HUES6 (cell line): Measurements from ENCODE around the gene SPINT2.

Source experiments
- H3K27ac ChIP-seq: 2 replicates; pipeline ENCODE4 v1.7.0; 2013; ENCODE audit warnings: low read depth, mild to moderate bottlenecking, low read length, inconsistent platforms
- H3K27me3 ChIP-seq: 2 replicates; pipeline ENCODE4 v1.6.1; 2013; ENCODE audit warnings: low read length; ENCODE audit not compliant: control insufficient read depth, insufficient read depth
- H3K36me3 ChIP-seq: 2 replicates; pipeline ENCODE4 v1.6.1; 2013; ENCODE audit warnings: low read length; ENCODE audit not compliant: control insufficient read depth, insufficient read depth
- H3K4me1 ChIP-seq: 2 replicates; pipeline ENCODE4 v1.6.1; 2013; ENCODE audit warnings: low read length; ENCODE audit not compliant: control insufficient read depth, insufficient read depth
- H3K4me3 ChIP-seq: 2 replicates; pipeline ENCODE4 v1.5.1; 2013; ENCODE audit warnings: low read depth, low read length
- H3K9ac ChIP-seq: one replicate; pipeline ENCODE4 v1.6.1; 2013; ENCODE audit warnings: mild to moderate bottlenecking, low read length
- H3K9me3 ChIP-seq: 2 replicates; pipeline ENCODE4 v1.6.1; 2013; ENCODE audit warnings: low read depth, low read length; ENCODE audit not compliant: control insufficient read depth, insufficient read depth

SPINT2 gene

DNA sequence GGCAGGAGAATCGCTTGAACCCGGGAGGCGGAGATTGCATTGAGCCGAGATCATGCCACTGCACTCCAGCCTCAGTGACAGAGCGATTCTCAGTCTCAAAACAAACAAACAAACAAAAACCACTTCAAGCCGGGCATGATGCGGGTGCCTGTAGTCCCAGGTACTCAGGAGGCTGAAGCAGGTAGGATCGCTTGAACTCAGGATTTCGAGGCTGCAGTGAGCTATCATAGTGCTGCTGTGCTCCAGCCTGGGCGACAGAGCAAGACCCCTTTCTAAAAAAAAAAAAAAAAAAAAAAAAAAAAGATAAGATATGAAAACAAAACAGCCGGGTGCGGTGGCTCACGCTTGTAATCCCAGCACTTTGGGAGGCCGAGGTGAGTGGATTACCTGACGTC is 21.1 kb upstream of the SPINT2 start:
- Histone ChIP-seq H3K4me3 (no peak overlapping the region), H3K36me3 (no peaks in the 10 kb centered on the region), H3K27ac (no peak overlapping the region), H3K4me1 (peaks cover 4% of the 10 kb centered on the region; the same call in 1 of the 2 replicates), H3K9me3 (no peaks in the 10 kb centered on the region), H3K9ac (no peak overlapping the region), H3K27me3 (no peaks in the 10 kb centered on the region)

DNA sequence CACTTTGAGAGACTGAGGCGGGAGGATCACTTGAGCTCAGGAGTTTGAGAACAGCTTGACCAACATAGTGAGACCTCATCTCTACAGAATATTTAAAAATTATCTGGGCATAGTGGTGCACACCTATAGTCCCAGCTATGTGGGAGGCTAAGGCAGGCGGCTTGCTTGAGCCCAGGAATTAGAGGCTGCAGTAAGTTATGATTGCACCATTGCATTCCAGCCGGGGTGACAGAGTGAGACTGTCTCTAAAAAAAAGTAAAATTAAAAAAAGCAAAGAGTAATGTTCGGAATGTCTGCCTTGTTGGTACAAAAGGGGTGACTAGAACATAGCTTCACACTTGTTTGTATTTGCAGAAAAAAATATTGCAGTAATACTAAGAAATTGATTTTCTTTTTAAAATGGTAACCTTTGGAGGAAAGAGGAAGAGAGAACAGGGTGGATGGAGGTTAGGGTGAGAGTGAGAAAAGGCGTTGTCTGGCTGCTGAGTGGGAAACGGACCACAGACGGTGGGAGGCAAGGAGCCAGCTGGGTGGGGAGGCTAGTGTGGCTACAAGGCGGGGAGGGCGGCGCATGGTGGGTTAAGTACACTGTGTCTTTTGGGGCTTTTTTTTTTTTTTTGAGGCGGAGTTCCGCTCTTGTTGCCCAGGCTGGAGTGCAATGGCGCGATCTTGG is 18.4 kb upstream of the SPINT2 start:
- Histone ChIP-seq H3K27me3 (no peaks in the 10 kb centered on the region), H3K9ac (no peak overlapping the region), H3K4me1 (peaks cover 11% of the 10 kb centered on the region), H3K36me3 (no peaks in the 10 kb centered on the region), H3K4me3 (no peak overlapping the region), H3K27ac (no peak overlapping the region), H3K9me3 (no peaks in the 10 kb centered on the region)

DNA sequence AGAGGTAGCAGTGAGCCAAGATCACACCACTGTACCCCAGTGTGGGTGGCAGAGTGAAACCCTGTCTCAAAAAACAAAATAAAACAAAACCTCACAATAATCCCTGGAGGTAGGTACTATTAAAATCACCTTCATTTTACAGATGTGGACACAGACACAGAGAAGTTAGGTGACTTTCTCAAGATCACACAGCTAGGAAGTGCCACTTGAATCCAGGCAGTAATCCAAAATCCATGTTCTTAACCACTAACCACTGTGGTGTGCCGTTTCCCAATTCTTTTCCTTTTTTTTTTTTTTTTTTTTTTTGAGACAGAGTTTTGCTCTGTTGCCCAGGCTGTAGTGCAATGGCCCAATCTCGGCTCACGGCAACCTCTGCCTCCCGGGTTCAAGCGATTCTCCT is 17.2 kb upstream of the SPINT2 start:
- no peak overlapping the region for H3K9ac ChIP-seq
- H3K9me3 ChIP-seq, result no peaks in the 10 kb centered on the region
- H3K36me3 ChIP-seq, result no peaks in the 10 kb centered on the region
- no peak overlapping the region for H3K27ac ChIP-seq
- peaks cover 20% of the 10 kb centered on the region for H3K4me1 ChIP-seq
- H3K27me3 ChIP-seq, result no peaks in the 10 kb centered on the region
- H3K4me3 ChIP-seq, result no peak overlapping the region

DNA sequence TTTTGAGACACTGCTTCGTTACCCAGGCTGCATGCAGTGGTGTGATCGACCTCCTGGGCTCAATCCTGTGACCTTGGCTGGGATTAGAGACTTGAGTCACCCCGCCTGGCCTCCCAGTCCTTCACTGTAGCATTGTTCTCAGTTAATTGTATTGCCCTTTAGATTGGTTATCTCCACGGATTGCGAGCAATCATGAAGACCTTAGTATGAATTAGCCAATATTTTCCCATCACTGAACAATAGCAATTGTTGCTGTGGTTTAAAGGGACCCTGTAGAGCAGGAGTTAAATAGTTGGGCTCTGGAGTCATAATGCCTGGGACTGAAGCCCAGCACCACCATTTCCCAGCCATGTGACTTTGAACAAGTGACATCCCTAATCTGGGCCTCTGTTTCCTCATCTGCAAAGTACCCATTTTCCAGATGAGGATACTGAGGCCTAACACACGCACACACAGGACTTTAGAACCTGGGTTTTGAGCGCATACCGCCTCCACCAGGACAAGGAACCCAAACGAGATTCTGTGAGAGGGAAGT is 16.6 kb upstream of the SPINT2 start:
- Histone ChIP-seq H3K4me1 (peaks cover 26% of the 10 kb centered on the region), H3K27ac (no peak overlapping the region), H3K4me3 (no peak overlapping the region), H3K9ac (no peak overlapping the region), H3K36me3 (no peaks in the 10 kb centered on the region), H3K27me3 (no peaks in the 10 kb centered on the region), H3K9me3 (no peaks in the 10 kb centered on the region)

DNA sequence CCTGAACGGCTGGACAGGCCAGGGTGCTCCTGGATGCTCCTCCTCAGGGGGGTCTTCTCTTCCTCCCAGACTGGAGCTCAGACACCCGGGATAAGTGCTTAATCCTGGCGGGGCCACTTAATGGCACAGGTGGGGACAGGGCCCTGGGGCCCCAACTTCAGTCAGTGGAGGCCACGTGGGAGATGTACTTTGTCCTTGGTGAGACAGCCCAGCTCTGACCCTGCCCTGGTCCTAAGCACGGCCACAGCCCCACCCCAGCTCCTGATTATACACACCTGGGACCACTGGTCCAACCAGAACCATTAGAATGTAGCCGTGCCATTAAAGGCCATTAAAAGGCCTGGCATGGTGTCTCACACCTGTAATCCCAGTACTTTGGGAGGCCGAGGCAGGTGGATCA is 16.0 kb upstream of the SPINT2 start:
- no peaks in the 10 kb centered on the region for H3K36me3 ChIP-seq
- no peaks in the 10 kb centered on the region for H3K27me3 ChIP-seq
- H3K9me3 ChIP-seq, result no peaks in the 10 kb centered on the region
- H3K4me3 ChIP-seq, result no peak overlapping the region
- no peak overlapping the region for H3K9ac ChIP-seq
- H3K27ac ChIP-seq, result no peak overlapping the region
- H3K4me1 ChIP-seq, result peaks cover 31% of the 10 kb centered on the region

DNA sequence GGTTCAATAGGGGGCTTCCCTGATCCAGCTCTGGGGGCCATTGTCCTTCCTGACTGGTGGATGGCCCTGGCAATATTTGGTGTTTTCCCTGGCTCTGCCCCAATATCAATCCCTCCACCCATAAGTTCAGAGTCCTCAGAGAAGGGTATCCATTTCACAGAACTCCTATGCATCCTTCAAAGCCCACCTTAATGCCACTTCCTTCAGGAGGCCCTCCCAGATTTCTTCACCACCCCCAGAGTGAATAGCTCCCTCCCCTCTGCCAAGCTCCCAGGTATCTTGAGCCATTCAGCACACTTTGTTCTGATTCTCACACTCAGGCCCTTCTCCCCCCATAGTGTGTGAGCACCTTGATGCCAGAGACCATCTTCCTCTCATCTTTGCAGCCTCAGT is 13.9 kb upstream of the SPINT2 start:
- no peak overlapping the region for H3K27ac ChIP-seq
- no peaks in the 10 kb centered on the region; the same call in 1 of the 2 replicates for H3K27me3 ChIP-seq
- H3K36me3 ChIP-seq, result no peaks in the 10 kb centered on the region
- H3K9ac ChIP-seq, result no peak overlapping the region
- peaks cover 38% of the 10 kb centered on the region for H3K4me1 ChIP-seq
- no peaks in the 10 kb centered on the region for H3K9me3 ChIP-seq
- H3K4me3 ChIP-seq, result no peak overlapping the region

DNA sequence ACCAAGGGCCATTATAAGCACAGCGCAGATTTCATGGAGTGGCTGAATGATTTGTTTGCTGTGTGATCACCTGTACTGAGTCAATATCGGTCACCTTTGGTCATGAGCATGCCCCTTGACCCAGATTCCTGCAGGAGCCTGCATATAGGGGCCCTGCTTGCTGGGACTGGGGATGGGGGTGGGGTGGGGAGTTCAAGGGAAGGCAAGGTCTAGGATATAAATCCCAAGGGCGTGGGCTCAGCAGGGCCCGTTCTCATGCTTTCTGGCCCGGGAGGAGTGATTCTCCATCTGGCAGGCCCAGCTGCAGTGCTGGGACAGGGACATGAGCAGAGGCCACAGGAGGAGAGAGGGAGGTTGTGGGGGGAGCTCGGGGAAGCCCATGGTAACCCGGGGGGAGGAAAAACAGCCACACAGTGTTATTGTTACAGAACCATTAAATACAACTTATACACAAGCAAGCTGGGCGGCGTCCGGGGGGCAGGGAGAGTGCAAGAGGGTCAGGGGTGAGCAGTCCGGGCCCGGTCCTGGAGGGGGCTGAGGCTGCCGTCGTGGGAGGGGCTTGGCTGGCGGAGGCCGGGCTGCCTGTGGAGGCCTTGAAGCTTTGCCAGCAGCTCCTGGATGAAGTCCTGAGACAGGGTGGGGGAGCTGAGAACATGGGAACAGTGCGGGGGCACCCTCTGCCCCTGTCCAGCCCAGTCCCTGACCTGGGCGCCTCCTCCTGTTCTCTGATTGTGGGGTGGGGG is 13.4 kb upstream of the SPINT2 start:
- Histone ChIP-seq H3K4me3 (peak overlapping the region; percentile 40), H3K9ac (no peak overlapping the region), H3K4me1 (peaks cover 41% of the 10 kb centered on the region), H3K27ac (no peak overlapping the region), H3K9me3 (no peaks in the 10 kb centered on the region), H3K36me3 (no peaks in the 10 kb centered on the region), H3K27me3 (peaks cover 5% of the 10 kb centered on the region; the same call in 1 of the 2 replicates)

DNA sequence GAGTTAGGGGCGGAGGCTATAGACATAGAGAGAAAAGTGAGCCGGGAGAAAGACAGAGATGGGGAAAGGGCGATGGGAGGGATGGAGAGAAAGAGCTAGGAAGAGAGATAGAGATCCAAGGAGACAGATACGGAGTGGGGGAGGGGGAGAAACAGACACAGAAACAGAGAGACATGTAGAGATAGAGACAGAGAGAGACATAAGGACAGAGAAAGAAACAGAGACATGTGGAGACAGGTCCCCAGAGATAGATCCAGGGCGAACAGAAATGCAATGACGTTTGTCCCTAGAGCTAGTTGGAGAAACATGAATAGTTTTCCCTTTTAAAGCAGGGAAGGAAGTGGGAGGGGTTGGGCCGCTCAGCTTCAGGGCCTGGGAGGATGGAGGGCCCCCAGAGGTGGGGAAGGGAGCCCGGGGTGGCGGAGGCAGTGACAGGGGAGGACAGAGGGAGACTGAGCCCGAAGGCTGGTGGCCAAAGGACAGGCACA is 12.8 kb upstream of the SPINT2 start:
- H3K4me3 ChIP-seq, result peak overlapping the region; percentile 40
- no peaks in the 10 kb centered on the region for H3K9me3 ChIP-seq
- no peak overlapping the region for H3K9ac ChIP-seq
- peaks cover 5% of the 10 kb centered on the region; the same call in 1 of the 2 replicates for H3K27me3 ChIP-seq
- no peak overlapping the region for H3K27ac ChIP-seq
- no peaks in the 10 kb centered on the region for H3K36me3 ChIP-seq
- peaks cover 41% of the 10 kb centered on the region for H3K4me1 ChIP-seq

DNA sequence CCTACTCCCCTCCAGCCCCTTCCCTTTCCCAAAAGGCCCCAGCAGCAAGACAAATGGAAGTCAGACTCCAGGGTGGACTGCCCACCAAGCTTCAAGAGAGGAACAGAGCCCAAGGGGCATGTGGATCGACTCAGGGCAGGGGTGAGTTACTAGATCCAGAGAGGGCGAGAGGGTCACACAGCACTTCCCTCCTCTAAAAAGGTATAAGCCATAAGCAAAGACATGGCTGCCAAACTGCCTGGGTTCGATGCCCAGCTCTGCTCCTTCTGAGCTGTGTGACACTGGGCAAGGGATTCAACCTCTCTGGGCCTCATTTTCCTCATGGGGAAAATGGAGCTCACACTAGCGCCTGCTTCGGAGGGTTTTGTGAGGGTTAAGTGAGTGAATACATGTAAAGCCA is 12.0 kb upstream of the SPINT2 start:
- Histone ChIP-seq H3K4me1 (peaks cover 41% of the 10 kb centered on the region), H3K9me3 (no peaks in the 10 kb centered on the region), H3K4me3 (peak overlapping the region; percentile 22; the same call in 1 of the 2 replicates), H3K36me3 (no peaks in the 10 kb centered on the region), H3K27ac (peak overlapping the region; percentile 68; the same call in 1 of the 2 replicates), H3K27me3 (peaks cover 5% of the 10 kb centered on the region; the same call in 1 of the 2 replicates), H3K9ac (peak overlapping the region; percentile 11)

DNA sequence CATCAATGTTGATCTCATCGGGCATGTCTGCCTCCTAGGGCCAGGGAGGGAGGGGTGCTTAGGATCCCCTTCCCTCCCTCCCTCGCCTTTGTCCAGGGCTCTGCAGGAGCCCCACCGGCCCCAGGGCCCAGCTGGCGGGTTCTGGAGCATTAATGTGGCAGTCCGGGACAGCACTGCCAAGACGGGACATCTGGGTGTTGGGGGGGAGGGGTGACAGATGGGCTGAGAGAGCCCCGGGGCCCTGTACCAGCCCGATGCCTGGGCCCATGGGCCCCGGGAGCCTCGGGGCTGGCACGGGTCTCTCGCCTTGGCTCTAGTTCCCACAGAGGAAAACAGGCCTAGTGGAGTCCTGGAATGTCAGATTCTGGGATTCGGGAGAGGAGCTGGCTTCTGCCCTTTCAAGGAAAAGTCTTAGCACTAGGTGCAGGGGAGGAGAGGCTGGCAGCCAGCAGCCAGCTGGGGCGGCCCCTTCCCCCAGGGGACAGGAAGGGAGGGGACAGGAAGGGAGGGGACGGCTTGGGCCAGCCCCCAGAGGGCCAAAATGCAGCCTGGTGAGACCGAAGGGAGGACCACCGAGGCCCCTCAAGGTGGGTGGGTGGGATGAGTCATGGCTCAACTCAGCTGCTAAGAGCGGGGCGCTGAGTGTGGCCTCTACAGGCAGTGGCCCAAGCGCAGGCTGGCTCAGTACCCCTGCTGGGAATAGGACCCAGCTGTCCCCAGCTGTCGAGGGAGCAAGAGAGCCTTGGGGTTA is 11.3 kb upstream of the SPINT2 start:
- no peaks in the 10 kb centered on the region for H3K36me3 ChIP-seq
- peak overlapping the region; percentile 59 for H3K9ac ChIP-seq
- H3K4me1 ChIP-seq, result peaks cover 41% of the 10 kb centered on the region
- peak overlapping the region; percentile 22; the same call in 1 of the 2 replicates for H3K4me3 ChIP-seq
- H3K9me3 ChIP-seq, result no peaks in the 10 kb centered on the region
- peaks cover 5% of the 10 kb centered on the region; the same call in 1 of the 2 replicates for H3K27me3 ChIP-seq
- peak overlapping the region; percentile 68; the same call in 1 of the 2 replicates for H3K27ac ChIP-seq
